Skeletal muscle cell (primary cell): ENCODE measurements around the gene SRSF12.
"Not testable (repeated sequence)": the region's sequence is repeated elsewhere in the genome, so short reads cannot be mapped to it uniquely, and the experiment has no call there.

Experiments used
- DNase-seq: peaks from one replicate; pipeline ENCODE4 v3.0.0-alpha.2; 2010; ENCODE audit warnings: low read depth
- H3K4me3 ChIP-seq: 2 replicates; pipeline ENCODE4 v1.5.1; 2011; ENCODE audit warnings: low read depth, mild to moderate bottlenecking, control low read depth, low read length, moderate library complexity

The SRSF12 gene

GRCh38 chr6:89132057-89132456 lies 14.2 kb upstream of the SRSF12 start:
- H3K4me3 ChIP-seq = no peak overlapping the region
- no peak for DNase-seq

- H3K4me3 ChIP-seq = no peak overlapping the region
- no peak for DNase-seq
These were observed 13.7 kb upstream of the SRSF12 start for GRCh38 chr6:89131599-89131998.

DNA sequence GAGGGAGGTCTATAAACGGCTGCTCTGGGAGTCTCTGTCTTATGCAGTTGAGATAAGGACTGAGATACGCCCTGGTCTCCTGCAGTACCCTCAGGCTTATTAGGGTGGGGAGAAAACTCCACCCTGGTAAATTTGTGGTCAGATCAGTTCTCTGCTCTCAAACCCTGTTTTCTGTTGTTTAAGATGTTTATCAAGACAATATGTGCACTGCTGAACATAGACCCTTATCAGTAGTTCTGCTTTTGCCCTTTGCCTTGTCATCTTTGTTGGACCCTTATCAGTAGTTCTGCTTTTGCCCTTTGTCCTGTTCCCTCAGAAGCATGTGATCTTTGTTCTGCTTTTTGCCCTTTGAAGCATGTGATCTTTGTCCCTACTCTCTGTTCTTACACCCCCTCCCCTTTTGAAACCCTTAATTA lies 10.4 kb upstream of the SRSF12 start:
- DNase-seq, H3K4me3 ChIP-seq: not testable (repeated sequence)

GRCh38 chr6:89122625-89123024 lies 4.8 kb upstream of the SRSF12 start:
- DNase-seq = no peak
- no peak overlapping the region for H3K4me3 ChIP-seq

- DNase-seq = no peak
These were observed 4.1 kb upstream of the SRSF12 start for GRCh38 chr6:89121934-89122333.

GRCh38 chr6:89120371-89120770 lies 2.5 kb upstream of the SRSF12 start:
- H3K4me3 ChIP-seq = no peak overlapping the region
- no peak for DNase-seq

More at GRCh38 chr6:89121934-89122333, 4.1 kb upstream of the SRSF12 start:
- no peak overlapping the region for H3K4me3 ChIP-seq

GRCh38 chr6:89118931-89119330 lies 1.1 kb upstream of the SRSF12 start:
- H3K4me3 ChIP-seq = no peak overlapping the region
- no peak for DNase-seq

DNA sequence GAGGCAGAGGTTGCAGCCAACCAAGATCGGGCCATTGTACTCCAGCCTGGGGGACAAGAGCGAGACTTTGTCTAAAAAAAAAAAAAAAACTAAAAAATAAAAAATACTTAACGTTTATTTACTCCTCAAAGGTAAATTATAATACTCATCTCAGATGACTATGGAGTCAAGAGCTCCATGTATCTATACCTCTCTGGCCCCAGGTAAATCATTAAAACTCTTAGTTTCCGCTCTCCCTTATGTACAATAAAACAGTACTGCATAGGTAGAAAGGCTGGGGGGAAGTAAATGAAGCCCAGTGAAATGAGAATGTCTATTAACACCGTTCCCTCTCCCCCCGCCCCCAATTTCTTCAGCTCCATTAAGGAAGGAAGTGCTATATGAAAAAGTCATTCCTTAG lies 1.2 kb downstream of the SRSF12 start:
- DNase-seq = no peak
- H3K4me3 ChIP-seq = peak overlapping the region; percentile 65

- no peak overlapping the region for H3K4me3 ChIP-seq
- DNase-seq = no peak
These were observed 5.9 kb downstream of the SRSF12 start for GRCh38 chr6:89111933-89112332.

GRCh38 chr6:89110284-89110683 lies 7.6 kb downstream of the SRSF12 start:
- no peak for DNase-seq
- no peak overlapping the region for H3K4me3 ChIP-seq

- no peak overlapping the region for H3K4me3 ChIP-seq
- no peak for DNase-seq
These were observed 17.8 kb downstream of the SRSF12 start for GRCh38 chr6:89100114-89100513.

- no peak overlapping the region for H3K4me3 ChIP-seq
These were observed 19.4 kb downstream of the SRSF12 start for GRCh38 chr6:89098461-89098860.

GRCh38 chr6:89087881-89088280 lies 30.0 kb downstream of the SRSF12 start:
- no peak overlapping the region for H3K4me3 ChIP-seq
- DNase-seq = no peak

More at GRCh38 chr6:89098461-89098860, 19.4 kb downstream of the SRSF12 start:
- no peak for DNase-seq

GRCh38 chr6:89085409-89086205 lies 32.3 kb downstream of the SRSF12 start:
- DNase-seq = no peak

GRCh38 chr6:89084954-89085353 lies 32.9 kb downstream of the SRSF12 start:
- peak overlapping the region; percentile 13 for H3K4me3 ChIP-seq
- no peak for DNase-seq

More at GRCh38 chr6:89085409-89086205, 32.3 kb downstream of the SRSF12 start:
- no peak overlapping the region for H3K4me3 ChIP-seq

DNA sequence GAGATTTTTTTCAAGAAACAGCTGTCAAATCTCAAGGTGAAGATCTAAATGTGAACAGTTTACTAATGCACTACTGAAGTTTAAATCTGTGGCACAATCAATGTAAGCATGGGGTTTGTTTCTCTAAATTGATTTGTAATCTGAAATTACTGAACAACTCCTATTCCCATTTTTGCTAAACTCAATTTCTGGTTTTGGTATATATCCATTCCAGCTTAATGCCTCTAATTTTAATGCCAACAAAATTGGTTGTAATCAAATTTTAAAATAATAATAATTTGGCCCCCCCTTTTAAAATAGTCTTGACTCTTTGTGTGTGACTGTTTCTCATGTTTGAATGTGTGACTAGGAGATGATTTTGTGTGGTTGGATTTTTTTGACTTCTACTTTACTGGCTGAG lies 33.3 kb downstream of the SRSF12 start:
- peak overlapping the region; percentile 99 for H3K4me3 ChIP-seq
- DNase-seq = no peak

DNA sequence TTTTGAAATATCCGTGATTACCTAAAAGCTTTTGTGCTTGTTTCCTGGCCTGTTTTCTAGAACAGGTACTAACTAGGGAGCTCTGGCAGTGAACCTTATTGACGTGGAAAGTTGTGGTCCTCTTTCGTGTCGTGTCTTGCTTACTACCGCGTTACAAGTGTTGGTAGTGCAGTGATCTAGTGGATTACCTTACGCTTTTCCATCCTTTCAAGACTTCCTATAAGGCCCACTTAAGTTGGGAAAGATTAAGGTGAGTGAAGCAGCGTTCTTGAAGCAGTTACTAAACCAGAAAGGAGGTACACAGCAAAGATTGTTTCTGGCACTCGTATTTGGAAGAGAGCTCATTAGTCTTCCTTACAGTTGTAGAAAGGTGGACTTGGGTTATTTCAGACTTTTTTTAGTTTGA lies 35.4 kb downstream of the SRSF12 start:
- no peak for DNase-seq
- H3K4me3 ChIP-seq = peak overlapping the region; percentile 99

- DNase-seq = peak; percentile 87
- peak overlapping the region; percentile 99 for H3K4me3 ChIP-seq
These were observed 36.2 kb downstream of the SRSF12 start for GRCh38 chr6:89081423-89082322.

- no peak for DNase-seq
- H3K4me3 ChIP-seq = peak overlapping the region; percentile 99
These were observed 36.8 kb downstream of the SRSF12 start for GRCh38 chr6:89081129-89081422.

- H3K4me3 ChIP-seq = peak within 1 kb of the TSS; percentile 99
- peak; percentile 98 for DNase-seq
These were observed 37.4 kb downstream of the SRSF12 start, which contains the start of gene PNRC1 for GRCh38 chr6:89080281-89081128. Gene PNRC1, plus strand, starts transcription at chr6:89080751. Its CDS starts 144 bp downstream, at chr6:89080895.
